WTC11 (cell line): ENCODE measurements around the gene CCNL1. TPM values are rescaled to one million over a fixed set of nuclear protein-coding genes. Genes with fewer than 3 reads are reported as not detected.

Experiments
- ATAC-seq: fragments of 200-7000 bp; cut with Tn5 transposase; 2 replicates; pipeline ENCODE4 v1.10.0; 2021; ENCODE audit warnings: mild to moderate bottlenecking, moderate library complexity
- CTCF ChIA-PET: fragments of 300-600 bp; sonication (Branson Sonifier 250); formaldehyde crosslinking; loops from one replicate; lab custom pipeline; 2021; ENCODE audit warnings: antibody characterized with exemption; lab: Charles Lee
- POLR2A ChIA-PET: fragments of 350-600 bp; sonication (Branson Sonifier 250); formaldehyde crosslinking; loops from one replicate; lab custom pipeline; 2021; ENCODE audit warnings: antibody characterized with exemption; lab: Charles Lee
- DNase-seq: peaks from one replicate; pipeline ENCODE4 v3.0.0; 2021; ENCODE audit warnings: low spot score
- H3K27ac Mint-ChIP-seq: 2 replicates; pipeline ENCODE4 v1.8.0; 2021; ENCODE audit warnings: mixed read lengths
- H3K27me3 Mint-ChIP-seq: 2 replicates; pipeline ENCODE4 v1.8.0; 2021; ENCODE audit warnings: low read depth, mild to moderate bottlenecking, moderate library complexity, mixed read lengths
- H3K36me3 Mint-ChIP-seq: 2 replicates; pipeline ENCODE4 v1.8.0; 2021; ENCODE audit warnings: mixed read lengths
- H3K4me1 Mint-ChIP-seq: 2 replicates; pipeline ENCODE4 v1.8.0; 2022; ENCODE audit warnings: mixed read lengths
- H3K4me3 Mint-ChIP-seq: 2 replicates; pipeline ENCODE4 v1.8.0; 2021; ENCODE audit warnings: mild to moderate bottlenecking, moderate library complexity, mixed read lengths
- H3K9me3 Mint-ChIP-seq: 2 replicates; pipeline ENCODE4 v1.8.0; 2021; ENCODE audit warnings: mixed read lengths
- ATF1 ChIP-seq: sonication (generic); formaldehyde crosslinking; IDR thresholded peaks from 2 replicates; pipeline ENCODE4 v1.8.1; 2023; ENCODE audit warnings: mild to moderate bottlenecking, moderate library complexity, missing genetic modification reagents
- CREB1 ChIP-seq: sonication (generic); formaldehyde crosslinking; IDR thresholded peaks from 2 replicates; pipeline ENCODE4 v1.8.0; 2023; ENCODE audit warnings: mild to moderate bottlenecking, missing genetic modification reagents
- ETV6 ChIP-seq: sonication (generic); formaldehyde crosslinking; IDR thresholded peaks from 2 replicates; pipeline ENCODE4 v1.8.1; 2022; ENCODE audit warnings: mild to moderate bottlenecking, missing genetic modification reagents
- FOXP1 ChIP-seq: sonication (generic); formaldehyde crosslinking; IDR thresholded peaks from 2 replicates; pipeline ENCODE4 v1.8.0; 2022; ENCODE audit warnings: missing genetic modification reagents, mild to moderate bottlenecking, moderate library complexity, borderline replicate concordance
- FOXP4 ChIP-seq: sonication (generic); formaldehyde crosslinking; IDR thresholded peaks from 2 replicates; pipeline ENCODE4 v1.8.0; 2022; ENCODE audit warnings: mild to moderate bottlenecking, missing genetic modification reagents
- GABPB1 ChIP-seq: sonication (generic); formaldehyde crosslinking; IDR thresholded peaks from 2 replicates; pipeline ENCODE4 v1.8.1; 2023; ENCODE audit warnings: mild to moderate bottlenecking, missing genetic modification reagents
- IRF1 ChIP-seq: sonication (generic); formaldehyde crosslinking; IDR thresholded peaks from 2 replicates; pipeline ENCODE4 v1.8.0; 2023; ENCODE audit warnings: missing genetic modification reagents
- JAZF1 ChIP-seq: fragments of 250-450 bp; sonication (Bioruptor Pico); IDR thresholded peaks from 2 replicates; pipeline ENCODE4 v1.9.0; 2021; ENCODE audit warnings: moderate library complexity, mild to moderate bottlenecking, inconsistent platforms
- MXD4 ChIP-seq: fragments of 250-450 bp; sonication (Bioruptor Pico); IDR thresholded peaks from 2 replicates; pipeline ENCODE4 v1.8.0; 2021; ENCODE audit warnings: mild to moderate bottlenecking, moderate library complexity, borderline replicate concordance
- MYBL2 ChIP-seq: sonication (generic); formaldehyde crosslinking; IDR thresholded peaks from 2 replicates; pipeline ENCODE4 v1.8.1; 2023; ENCODE audit warnings: mild to moderate bottlenecking, moderate library complexity, missing genetic modification reagents
- NFE2L1 ChIP-seq: sonication (generic); formaldehyde crosslinking; IDR thresholded peaks from 2 replicates; pipeline ENCODE4 v1.8.1; 2023; ENCODE audit warnings: missing genetic modification reagents
- NR1H2 ChIP-seq: sonication (generic); formaldehyde crosslinking; IDR thresholded peaks from 2 replicates; pipeline ENCODE4 v1.9.0; 2021; ENCODE audit warnings: mild to moderate bottlenecking, moderate library complexity, missing genetic modification reagents
- SMAD3 ChIP-seq: sonication (generic); formaldehyde crosslinking; IDR thresholded peaks from 2 replicates; pipeline ENCODE4 v1.8.0; 2022; ENCODE audit warnings: missing genetic modification reagents, mild to moderate bottlenecking, borderline replicate concordance
- SOX15 ChIP-seq: fragments of 250-450 bp; sonication (Bioruptor Pico); IDR thresholded peaks from 2 replicates; pipeline ENCODE4 v1.9.0; 2021; ENCODE audit warnings: mild to moderate bottlenecking
- ZNF396 ChIP-seq: fragments of 250-450 bp; sonication (Bioruptor Pico); IDR thresholded peaks from 2 replicates; pipeline ENCODE4 v1.8.0; 2021; ENCODE audit warnings: mild to moderate bottlenecking, moderate library complexity, borderline replicate concordance
- total RNA-seq: library from RNA; stranded (reverse); gene quantifications from 3 replicates; pipeline ENCODE4 v1.2.3, GENCODE V29; 2021
- TF ChIP-seq, protein P1 (sequence below): sonication (generic); formaldehyde crosslinking; IDR thresholded peaks from 2 replicates; pipeline ENCODE4 v1.8.1; 2022; ENCODE audit warnings: mild to moderate bottlenecking, moderate library complexity, missing genetic modification reagents
- TF ChIP-seq, protein P2 (sequence below): fragments of 250-450 bp; sonication (Bioruptor Pico); IDR thresholded peaks from 2 replicates; pipeline ENCODE4 v1.9.0; 2021; ENCODE audit warnings: moderate library complexity, mild to moderate bottlenecking, inconsistent platforms, borderline replicate concordance
- TF ChIP-seq, protein P3 (sequence below): sonication (generic); formaldehyde crosslinking; IDR thresholded peaks from 2 replicates; pipeline ENCODE4 v1.8.0; 2022; ENCODE audit warnings: mild to moderate bottlenecking, missing genetic modification reagents
- TF ChIP-seq, protein P4 (sequence below): sonication (generic); formaldehyde crosslinking; IDR thresholded peaks from 2 replicates; pipeline ENCODE4 v1.8.0; 2023; ENCODE audit warnings: mild to moderate bottlenecking, missing genetic modification reagents

CCNL1 gene
- total RNA-seq, 1 experiment from 2014 or later, result 79.6 TPM

DNA sequence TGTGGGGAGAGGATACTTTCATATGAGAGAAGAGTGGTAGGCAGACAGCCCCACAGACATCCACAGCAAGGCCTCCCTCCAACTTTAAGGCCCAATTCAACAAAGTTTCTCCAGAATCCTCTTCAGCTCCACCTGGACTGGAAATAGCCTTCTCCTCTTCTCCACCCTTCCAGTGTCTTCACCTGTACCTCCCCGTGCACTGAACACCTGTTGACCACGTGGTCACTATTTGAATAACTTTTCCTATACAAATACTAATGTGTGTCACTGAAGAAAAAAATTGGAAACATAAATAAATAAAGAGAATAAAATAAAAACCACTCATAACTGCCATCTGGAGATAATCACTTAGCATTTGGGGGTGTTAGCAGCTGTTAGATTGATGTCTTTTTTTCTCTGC lies 52.9 kb downstream of the CCNL1 start:
- ChIA-PET POLR2A (no interaction called here), CTCF (interaction anchor here (1.2 kb wide), 1 partner anchor 30 kb away, joined by 3 read pairs; no protein-coding TSS in a partner anchor)
- DNase-seq, result no peak
- Mint-ChIP-seq H3K27ac (no peak overlapping the region), H3K36me3 (no peaks in the 10 kb centered on the region), H3K9me3 (no peaks in the 10 kb centered on the region), H3K27me3 (no peaks in the 10 kb centered on the region; the same call in 1 of the 2 replicates), H3K4me1 (peaks cover 32% of the 10 kb centered on the region), H3K4me3 (no peak overlapping the region)
- TF ChIP-seq SMAD3 (CRISPR knock-in tag) (no peak), NFE2L1 (CRISPR knock-in tag) (no peak), SOX15 (CRISPR knock-in tag) (no peak), CREB1 (no peak), FOXP1 (CRISPR knock-in tag) (no peak), MXD4 (CRISPR knock-in tag) (no peak), FOXP4 (CRISPR knock-in tag) (no peak), ETV6 (CRISPR knock-in tag) (no peak), JAZF1 (CRISPR knock-in tag) (no peak), MYBL2 (CRISPR knock-in tag) (no peak), ZNF396 (CRISPR knock-in tag) (no peak), ATF1 (CRISPR knock-in tag) (no peak), GABPB1 (CRISPR knock-in tag) (no peak), IRF1 (no peak), NR1H2 (CRISPR knock-in tag) (no peak)
- TF ChIP-seq, protein P1, sequence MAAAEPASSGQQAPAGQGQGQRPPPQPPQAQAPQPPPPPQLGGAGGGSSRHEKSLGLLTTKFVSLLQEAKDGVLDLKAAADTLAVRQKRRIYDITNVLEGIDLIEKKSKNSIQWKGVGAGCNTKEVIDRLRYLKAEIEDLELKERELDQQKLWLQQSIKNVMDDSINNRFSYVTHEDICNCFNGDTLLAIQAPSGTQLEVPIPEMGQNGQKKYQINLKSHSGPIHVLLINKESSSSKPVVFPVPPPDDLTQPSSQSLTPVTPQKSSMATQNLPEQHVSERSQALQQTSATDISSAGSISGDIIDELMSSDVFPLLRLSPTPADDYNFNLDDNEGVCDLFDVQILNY (CRISPR knock-in tag), result no peak
- TF ChIP-seq, protein P2, sequence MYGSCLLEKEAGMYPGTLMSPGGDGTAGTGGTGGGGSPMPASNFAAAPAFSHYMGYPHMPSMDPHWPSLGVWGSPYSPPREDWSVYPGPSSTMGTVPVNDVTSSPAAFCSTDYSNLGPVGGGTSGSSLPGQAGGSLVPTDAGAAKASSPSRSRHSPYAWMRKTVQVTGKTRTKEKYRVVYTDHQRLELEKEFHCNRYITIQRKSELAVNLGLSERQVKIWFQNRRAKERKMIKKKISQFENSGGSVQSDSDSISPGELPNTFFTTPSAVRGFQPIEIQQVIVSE, result no peak
- TF ChIP-seq, protein P3, sequence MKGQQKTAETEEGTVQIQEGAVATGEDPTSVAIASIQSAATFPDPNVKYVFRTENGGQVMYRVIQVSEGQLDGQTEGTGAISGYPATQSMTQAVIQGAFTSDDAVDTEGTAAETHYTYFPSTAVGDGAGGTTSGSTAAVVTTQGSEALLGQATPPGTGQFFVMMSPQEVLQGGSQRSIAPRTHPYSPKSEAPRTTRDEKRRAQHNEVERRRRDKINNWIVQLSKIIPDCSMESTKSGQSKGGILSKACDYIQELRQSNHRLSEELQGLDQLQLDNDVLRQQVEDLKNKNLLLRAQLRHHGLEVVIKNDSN (CRISPR knock-in tag), result no peak
- TF ChIP-seq, protein P4, sequence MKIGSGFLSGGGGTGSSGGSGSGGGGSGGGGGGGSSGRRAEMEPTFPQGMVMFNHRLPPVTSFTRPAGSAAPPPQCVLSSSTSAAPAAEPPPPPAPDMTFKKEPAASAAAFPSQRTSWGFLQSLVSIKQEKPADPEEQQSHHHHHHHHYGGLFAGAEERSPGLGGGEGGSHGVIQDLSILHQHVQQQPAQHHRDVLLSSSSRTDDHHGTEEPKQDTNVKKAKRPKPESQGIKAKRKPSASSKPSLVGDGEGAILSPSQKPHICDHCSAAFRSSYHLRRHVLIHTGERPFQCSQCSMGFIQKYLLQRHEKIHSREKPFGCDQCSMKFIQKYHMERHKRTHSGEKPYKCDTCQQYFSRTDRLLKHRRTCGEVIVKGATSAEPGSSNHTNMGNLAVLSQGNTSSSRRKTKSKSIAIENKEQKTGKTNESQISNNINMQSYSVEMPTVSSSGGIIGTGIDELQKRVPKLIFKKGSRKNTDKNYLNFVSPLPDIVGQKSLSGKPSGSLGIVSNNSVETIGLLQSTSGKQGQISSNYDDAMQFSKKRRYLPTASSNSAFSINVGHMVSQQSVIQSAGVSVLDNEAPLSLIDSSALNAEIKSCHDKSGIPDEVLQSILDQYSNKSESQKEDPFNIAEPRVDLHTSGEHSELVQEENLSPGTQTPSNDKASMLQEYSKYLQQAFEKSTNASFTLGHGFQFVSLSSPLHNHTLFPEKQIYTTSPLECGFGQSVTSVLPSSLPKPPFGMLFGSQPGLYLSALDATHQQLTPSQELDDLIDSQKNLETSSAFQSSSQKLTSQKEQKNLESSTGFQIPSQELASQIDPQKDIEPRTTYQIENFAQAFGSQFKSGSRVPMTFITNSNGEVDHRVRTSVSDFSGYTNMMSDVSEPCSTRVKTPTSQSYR (CRISPR knock-in tag), result no peak
- ATAC-seq, result no peak
